Measurements from ENCODE around the gene KIRREL3. TPM values are rescaled to one million over a fixed set of nuclear protein-coding genes. Genes with fewer than 3 reads are reported as not detected.

KIRREL3 gene
- total RNA-seq, 2 experiments from 2014 or later: not detected

- ATAC-seq (no peak), DNase-seq (no peak)
- POLR2A ChIA-PET: no interaction called here
- CTCF ChIA-PET: no interaction called here
- H3K27ac Mint-ChIP-seq: no peak overlapping the region
- no peaks in the 10 kb centered on the region for H3K36me3 Mint-ChIP-seq (ENCODE audit: low read depth)
- H3K9me3 Mint-ChIP-seq (ENCODE audit: insufficient read depth): no peaks in the 10 kb centered on the region
- no peak overlapping the region for H3K4me3 Mint-ChIP-seq
- H3K27me3 Mint-ChIP-seq (ENCODE audit: low read depth): peaks cover 4% of the 10 kb centered on the region
- no peaks in the 10 kb centered on the region for H3K4me1 Mint-ChIP-seq (ENCODE audit: low read depth)
Measured at GRCh38 chr11:126710804-126711399, 289.7 kb downstream of the KIRREL3 start.

GRCh38 chr11:126707498-126707897, 293.1 kb downstream of the KIRREL3 start:
- ATAC-seq (no peak), DNase-seq (no peak)
- POLR2A ChIA-PET: interaction anchor here (0.6 kb wide), 1 partner anchor 105 kb away, joined by 3 read pairs; no protein-coding TSS in a partner anchor
- H3K27ac Mint-ChIP-seq: no peak overlapping the region
- no peaks in the 10 kb centered on the region for H3K27me3 Mint-ChIP-seq (ENCODE audit: low read depth)
- no peaks in the 10 kb centered on the region for H3K9me3 Mint-ChIP-seq (ENCODE audit: insufficient read depth)
- H3K4me1 Mint-ChIP-seq (ENCODE audit: low read depth): no peaks in the 10 kb centered on the region
- CTCF ChIA-PET: interaction anchor here (1.8 kb wide), 1 partner anchor 8 kb away, joined by 6 read pairs; no protein-coding TSS in a partner anchor
- no peak overlapping the region for H3K4me3 Mint-ChIP-seq
- H3K36me3 Mint-ChIP-seq (ENCODE audit: low read depth): no peaks in the 10 kb centered on the region

GRCh38 chr11:126704096-126704495, 296.5 kb downstream of the KIRREL3 start:
- ATAC-seq: no peak
- no peaks in the 10 kb centered on the region for H3K27me3 Mint-ChIP-seq (ENCODE audit: low read depth)
- no peak for DNase-seq
- CTCF ChIA-PET: no interaction called here
- H3K27ac Mint-ChIP-seq: no peak overlapping the region
- no peaks in the 10 kb centered on the region for H3K9me3 Mint-ChIP-seq (ENCODE audit: insufficient read depth)
- POLR2A ChIA-PET: no interaction called here
- H3K36me3 Mint-ChIP-seq (ENCODE audit: low read depth): no peaks in the 10 kb centered on the region
- H3K4me3 Mint-ChIP-seq: no peak overlapping the region
- H3K4me1 Mint-ChIP-seq (ENCODE audit: low read depth): no peaks in the 10 kb centered on the region

GRCh38 chr11:126703662-126704061, 296.9 kb downstream of the KIRREL3 start:
- H3K36me3 Mint-ChIP-seq (ENCODE audit: low read depth): no peaks in the 10 kb centered on the region
- no peak for ATAC-seq
- H3K27me3 Mint-ChIP-seq (ENCODE audit: low read depth): no peaks in the 10 kb centered on the region
- no peak overlapping the region for H3K27ac Mint-ChIP-seq
- CTCF ChIA-PET: no interaction called here
- POLR2A ChIA-PET: no interaction called here
- H3K4me3 Mint-ChIP-seq: no peak overlapping the region
- no peak for DNase-seq
- no peaks in the 10 kb centered on the region for H3K9me3 Mint-ChIP-seq (ENCODE audit: insufficient read depth)
- H3K4me1 Mint-ChIP-seq (ENCODE audit: low read depth): no peaks in the 10 kb centered on the region

DNA sequence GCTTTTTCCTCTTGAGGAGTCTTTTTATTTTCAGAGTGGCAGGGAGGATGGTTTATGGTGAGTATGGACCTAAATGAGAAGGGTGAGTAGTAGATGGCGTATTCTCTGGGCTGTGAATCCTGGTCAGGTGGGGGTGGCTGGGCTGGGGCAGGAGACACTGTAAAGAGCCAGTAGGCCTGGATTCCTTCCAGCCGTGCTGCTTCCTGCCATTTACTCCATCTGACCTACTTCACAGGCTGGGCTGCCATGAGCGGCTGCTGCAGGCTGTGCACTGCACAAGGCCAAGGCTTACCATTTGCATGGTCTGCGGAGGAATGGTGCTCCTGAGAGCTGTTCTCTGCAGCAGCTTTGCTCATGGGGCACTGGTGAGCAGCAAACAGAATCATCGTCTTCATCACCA, 297.6 kb downstream of the KIRREL3 start:
- Mint-ChIP-seq H3K36me3 (ENCODE audit: low read depth) (no peaks in the 10 kb centered on the region), H3K27ac (no peak overlapping the region), H3K4me1 (ENCODE audit: low read depth) (no peaks in the 10 kb centered on the region), H3K9me3 (ENCODE audit: insufficient read depth) (no peaks in the 10 kb centered on the region), H3K27me3 (ENCODE audit: low read depth) (no peaks in the 10 kb centered on the region), H3K4me3 (no peak overlapping the region)
- ChIA-PET CTCF (no interaction called here), POLR2A (no interaction called here)
- no peak for ATAC-seq
- DNase-seq: no peak

DNA sequence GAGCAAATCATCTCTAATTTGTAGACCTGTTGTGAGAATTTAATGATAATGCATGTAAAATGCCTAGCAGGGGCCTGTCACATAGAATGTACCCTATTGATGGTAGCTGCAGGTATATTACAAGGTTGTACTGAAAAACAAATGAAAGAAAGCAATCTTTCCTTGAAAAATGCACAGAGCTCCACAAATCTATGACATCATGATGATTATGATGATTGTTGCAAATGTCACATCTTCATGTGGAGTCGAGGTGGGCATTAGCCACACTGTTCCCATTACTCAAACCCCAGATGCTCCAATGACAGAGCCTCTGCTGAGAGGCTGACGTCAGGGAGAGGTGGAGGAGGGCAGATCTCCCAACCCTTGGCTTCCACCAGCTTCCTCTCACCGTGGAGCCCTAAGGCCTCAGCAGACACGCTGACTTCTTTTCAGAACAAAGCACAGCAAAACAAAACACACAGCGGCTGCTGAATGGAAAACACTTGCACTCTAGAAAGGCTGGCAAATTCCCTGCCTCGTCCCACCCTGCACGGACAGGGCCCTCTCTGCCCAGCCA, 298.3 kb downstream of the KIRREL3 start:
- DNase-seq: no peak
- ATAC-seq: no peak
- Mint-ChIP-seq H3K27ac (no peak overlapping the region), H3K4me3 (no peak overlapping the region), H3K36me3 (ENCODE audit: low read depth) (no peaks in the 10 kb centered on the region), H3K9me3 (ENCODE audit: insufficient read depth) (no peaks in the 10 kb centered on the region), H3K27me3 (ENCODE audit: low read depth) (no peaks in the 10 kb centered on the region), H3K4me1 (ENCODE audit: low read depth) (no peaks in the 10 kb centered on the region)
- POLR2A ChIA-PET: no interaction called here
- CTCF ChIA-PET: interaction anchor here (1.6 kb wide), 1 partner anchor 95 kb away, joined by 4 read pairs; no protein-coding TSS in a partner anchor

DNA sequence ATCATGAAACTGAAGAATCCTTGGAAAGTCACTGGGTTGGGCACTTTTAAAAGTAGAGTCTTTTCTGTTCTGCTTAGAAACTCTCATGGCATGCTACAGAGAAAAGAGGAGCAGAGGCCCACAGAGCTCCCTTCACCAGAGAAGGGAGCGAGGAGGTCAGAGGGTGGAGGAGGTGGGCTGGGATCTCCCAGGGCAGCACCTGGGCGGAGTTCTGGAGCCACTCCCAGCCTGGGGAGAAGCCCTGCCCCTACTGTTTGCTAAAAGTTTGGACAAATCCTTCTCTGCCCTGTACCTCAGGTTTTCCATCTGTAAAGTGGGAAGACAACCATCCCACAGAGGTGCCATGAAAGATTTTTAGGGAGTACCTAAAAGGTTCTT, 299.1 kb downstream of the KIRREL3 start:
- POLR2A ChIA-PET: no interaction called here
- H3K4me1 Mint-ChIP-seq (ENCODE audit: low read depth): no peaks in the 10 kb centered on the region
- DNase-seq (no peak), ATAC-seq (no peak)
- H3K36me3 Mint-ChIP-seq (ENCODE audit: low read depth): no peaks in the 10 kb centered on the region
- no peaks in the 10 kb centered on the region for H3K9me3 Mint-ChIP-seq (ENCODE audit: insufficient read depth)
- H3K4me3 Mint-ChIP-seq: no peak overlapping the region
- CTCF ChIA-PET: interaction anchor here (1.6 kb wide), 1 partner anchor 94 kb away, joined by 4 read pairs; no protein-coding TSS in a partner anchor
- H3K27me3 Mint-ChIP-seq (ENCODE audit: low read depth): no peaks in the 10 kb centered on the region
- no peak overlapping the region for H3K27ac Mint-ChIP-seq

- no peaks in the 10 kb centered on the region for H3K9me3 Mint-ChIP-seq (ENCODE audit: insufficient read depth)
- ATAC-seq (no peak), DNase-seq (no peak)
- H3K4me3 Mint-ChIP-seq: no peak overlapping the region
- ChIA-PET CTCF (interaction anchor here (1.6 kb wide), 1 partner anchor 94 kb away, joined by 4 read pairs; no protein-coding TSS in a partner anchor), POLR2A (no interaction called here)
- no peak overlapping the region for H3K27ac Mint-ChIP-seq
- H3K4me1 Mint-ChIP-seq (ENCODE audit: low read depth): no peaks in the 10 kb centered on the region
- no peaks in the 10 kb centered on the region for H3K27me3 Mint-ChIP-seq (ENCODE audit: low read depth)
- H3K36me3 Mint-ChIP-seq (ENCODE audit: low read depth): no peaks in the 10 kb centered on the region
Measured at GRCh38 chr11:126700768-126701519, 299.6 kb downstream of the KIRREL3 start.

GRCh38 chr11:126698576-126698975, 302.0 kb downstream of the KIRREL3 start:
- no peak for DNase-seq
- H3K4me1 Mint-ChIP-seq (ENCODE audit: low read depth): no peaks in the 10 kb centered on the region
- no peaks in the 10 kb centered on the region for H3K27me3 Mint-ChIP-seq (ENCODE audit: low read depth)
- H3K4me3 Mint-ChIP-seq: no peak overlapping the region
- ChIA-PET POLR2A (no interaction called here), CTCF (no interaction called here)
- H3K27ac Mint-ChIP-seq: no peak overlapping the region
- ATAC-seq: no peak
- no peaks in the 10 kb centered on the region for H3K36me3 Mint-ChIP-seq (ENCODE audit: low read depth)
- H3K9me3 Mint-ChIP-seq (ENCODE audit: insufficient read depth): no peaks in the 10 kb centered on the region

DNA sequence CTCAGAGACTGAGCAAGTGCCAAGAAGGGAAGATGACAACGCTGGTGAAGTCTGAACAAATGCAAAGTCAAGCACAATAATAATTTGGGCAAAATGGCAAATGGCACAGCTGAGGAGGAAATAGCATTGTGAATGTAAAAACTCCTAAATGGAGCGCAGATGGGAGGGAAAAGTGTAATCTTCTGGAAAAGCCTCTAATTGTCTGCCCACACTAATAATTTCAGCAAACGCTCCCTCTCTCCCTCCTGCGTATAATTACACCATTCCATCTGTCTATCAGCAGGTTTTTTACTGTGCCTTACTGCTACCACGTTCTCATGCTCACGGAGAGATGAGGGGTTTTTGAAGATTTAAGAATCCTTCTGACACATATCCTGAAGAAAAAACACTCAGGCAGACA, 302.6 kb downstream of the KIRREL3 start:
- ChIA-PET CTCF (no interaction called here), POLR2A (no interaction called here)
- no peak for ATAC-seq
- H3K4me1 Mint-ChIP-seq (ENCODE audit: low read depth): no peaks in the 10 kb centered on the region
- no peak overlapping the region for H3K4me3 Mint-ChIP-seq
- no peaks in the 10 kb centered on the region for H3K36me3 Mint-ChIP-seq (ENCODE audit: low read depth)
- no peaks in the 10 kb centered on the region for H3K9me3 Mint-ChIP-seq (ENCODE audit: insufficient read depth)
- no peaks in the 10 kb centered on the region for H3K27me3 Mint-ChIP-seq (ENCODE audit: low read depth)
- no peak overlapping the region for H3K27ac Mint-ChIP-seq
- DNase-seq: no peak

- no peak overlapping the region for H3K4me3 Mint-ChIP-seq
- POLR2A ChIA-PET: no interaction called here
Measured at GRCh38 chr11:126696982-126697381, 303.6 kb downstream of the KIRREL3 start.

DNA sequence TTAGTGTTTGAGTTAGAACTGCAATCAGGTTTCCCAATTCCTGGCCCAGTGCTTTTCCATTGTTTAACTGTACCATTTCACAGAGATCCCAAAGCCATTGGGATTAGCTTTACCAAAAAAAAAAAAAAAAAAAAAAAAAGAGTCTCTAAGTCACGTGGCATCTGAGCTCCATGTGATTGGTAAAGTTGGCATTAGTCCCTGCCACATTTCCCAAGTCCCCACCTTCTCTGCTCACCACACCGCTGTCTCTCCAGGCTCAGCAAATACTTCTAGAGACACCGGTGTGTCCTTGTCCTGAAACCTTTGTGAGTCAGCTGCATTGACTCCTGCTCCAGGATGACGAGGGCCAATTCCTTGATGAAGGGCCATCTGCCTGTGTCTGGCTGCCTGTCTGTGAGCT, 305.3 kb downstream of the KIRREL3 start:
- no peaks in the 10 kb centered on the region for H3K4me1 Mint-ChIP-seq (ENCODE audit: low read depth)
- H3K27ac Mint-ChIP-seq: no peak overlapping the region
- ATAC-seq (no peak), DNase-seq (no peak)
- no peak overlapping the region for H3K4me3 Mint-ChIP-seq
- ChIA-PET CTCF (no interaction called here), POLR2A (no interaction called here)
- no peaks in the 10 kb centered on the region for H3K9me3 Mint-ChIP-seq (ENCODE audit: insufficient read depth)
- no peaks in the 10 kb centered on the region for H3K27me3 Mint-ChIP-seq (ENCODE audit: low read depth)
- H3K36me3 Mint-ChIP-seq (ENCODE audit: low read depth): no peaks in the 10 kb centered on the region

More at GRCh38 chr11:126696982-126697381, 303.6 kb downstream of the KIRREL3 start:
- no peak for DNase-seq
- CTCF ChIA-PET: no interaction called here
- Mint-ChIP-seq H3K36me3 (ENCODE audit: low read depth) (no peaks in the 10 kb centered on the region), H3K9me3 (ENCODE audit: insufficient read depth) (no peaks in the 10 kb centered on the region), H3K4me1 (ENCODE audit: low read depth) (no peaks in the 10 kb centered on the region), H3K27me3 (ENCODE audit: low read depth) (no peaks in the 10 kb centered on the region), H3K27ac (no peak overlapping the region)
- no peak for ATAC-seq

All from activated CD8-positive, alpha-beta T cell treated with anti-CD3 and anti-CD28 coated beads, Interleukin-2, amount 10 ng/mL, durations not matched to agents 7 days and 5 days (primary cell).